PC-3 (cell line): Measurements from ENCODE around the gene RAB23.

Experiments
- EZH2 ChIP-seq: fragments of 300-600 bp; sonication (generic); IDR thresholded peaks from one replicate; pipeline ENCODE4 v1.6.1; 2017; ENCODE audit warnings: antibody characterized with exemption, mild to moderate bottlenecking, low read length; ENCODE audit not compliant: unreplicated experiment
- TF ChIP-seq, protein P1 (sequence below): fragments of 300-600 bp; sonication (generic); conservative IDR thresholded peaks from 2 replicates; pipeline ENCODE4 v1.5.1; 2017; ENCODE audit warnings: antibody characterized with exemption, low read depth, mild to moderate bottlenecking, low read length

DNA sequence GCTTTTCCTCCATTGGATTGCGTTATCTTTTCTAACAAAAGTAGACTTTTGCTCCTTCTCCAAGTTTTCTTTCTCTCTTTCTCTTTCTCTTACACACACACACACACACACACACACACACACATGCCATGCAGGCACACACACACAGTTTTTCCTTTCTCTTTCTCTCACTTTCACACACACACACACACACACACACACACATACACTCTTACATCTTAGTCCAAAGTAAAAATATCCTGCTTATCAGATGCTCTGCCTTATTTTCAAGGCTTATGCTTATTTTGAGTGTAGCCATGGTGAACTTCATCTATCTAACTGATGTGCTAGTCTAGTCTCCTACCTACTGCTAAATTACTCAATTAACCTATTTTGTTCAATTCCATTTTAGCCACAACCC lies 34.4 kb upstream of the RAB23 start:
- TF ChIP-seq, protein P1, sequence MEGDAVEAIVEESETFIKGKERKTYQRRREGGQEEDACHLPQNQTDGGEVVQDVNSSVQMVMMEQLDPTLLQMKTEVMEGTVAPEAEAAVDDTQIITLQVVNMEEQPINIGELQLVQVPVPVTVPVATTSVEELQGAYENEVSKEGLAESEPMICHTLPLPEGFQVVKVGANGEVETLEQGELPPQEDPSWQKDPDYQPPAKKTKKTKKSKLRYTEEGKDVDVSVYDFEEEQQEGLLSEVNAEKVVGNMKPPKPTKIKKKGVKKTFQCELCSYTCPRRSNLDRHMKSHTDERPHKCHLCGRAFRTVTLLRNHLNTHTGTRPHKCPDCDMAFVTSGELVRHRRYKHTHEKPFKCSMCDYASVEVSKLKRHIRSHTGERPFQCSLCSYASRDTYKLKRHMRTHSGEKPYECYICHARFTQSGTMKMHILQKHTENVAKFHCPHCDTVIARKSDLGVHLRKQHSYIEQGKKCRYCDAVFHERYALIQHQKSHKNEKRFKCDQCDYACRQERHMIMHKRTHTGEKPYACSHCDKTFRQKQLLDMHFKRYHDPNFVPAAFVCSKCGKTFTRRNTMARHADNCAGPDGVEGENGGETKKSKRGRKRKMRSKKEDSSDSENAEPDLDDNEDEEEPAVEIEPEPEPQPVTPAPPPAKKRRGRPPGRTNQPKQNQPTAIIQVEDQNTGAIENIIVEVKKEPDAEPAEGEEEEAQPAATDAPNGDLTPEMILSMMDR, result no peak
- TF ChIP-seq EZH2, result no peak
